Measurements from ENCODE around the gene PARP8.

GRCh38 chr5:50720061-50720710 lies 53.7 kb downstream of the PARP8 start:
- TF ChIP-seq REST (IDR thresholded peaks at IDR 0.05; ENCODE audit: insufficient read depth in 1 of 2, low read depth in 2 of 2, low read length in 2 of 2) = no peak
- no peak for TF ChIP-seq TAF1 (IDR thresholded peaks at IDR 0.05; ENCODE audit: borderline replicate concordance, insufficient read depth, low read length)
- no peak for TF ChIP-seq POLR2AphosphoS5 (IDR thresholded peaks at IDR 0.05; ENCODE audit: low read depth, low read length)
- TF ChIP-seq SIN3A (IDR thresholded peaks at IDR 0.05; ENCODE audit: borderline replicate concordance, insufficient read depth, low read length) = no peak
- TF ChIP-seq FOXP2 (optimal IDR thresholded peaks at IDR 0.05; ENCODE audit: borderline replicate concordance, extremely low read depth, extremely low read length, insufficient read depth) = no peak
